GM18867 (cell line): ENCODE results near the gene CPNE5.
"Not testable (repeated sequence)": the region's sequence is repeated elsewhere in the genome, so short reads cannot be mapped to it uniquely, and the experiment has no call there.

Experiments used
- ATAC-seq: cut with Tn5 transposase; IDR thresholded peaks from one replicate; pipeline ENCODE4 v1.9.1; 2021; ENCODE audit warnings: mild to moderate bottlenecking, moderate library complexity; ENCODE audit not compliant: unreplicated experiment

The CPNE5 gene

DNA sequence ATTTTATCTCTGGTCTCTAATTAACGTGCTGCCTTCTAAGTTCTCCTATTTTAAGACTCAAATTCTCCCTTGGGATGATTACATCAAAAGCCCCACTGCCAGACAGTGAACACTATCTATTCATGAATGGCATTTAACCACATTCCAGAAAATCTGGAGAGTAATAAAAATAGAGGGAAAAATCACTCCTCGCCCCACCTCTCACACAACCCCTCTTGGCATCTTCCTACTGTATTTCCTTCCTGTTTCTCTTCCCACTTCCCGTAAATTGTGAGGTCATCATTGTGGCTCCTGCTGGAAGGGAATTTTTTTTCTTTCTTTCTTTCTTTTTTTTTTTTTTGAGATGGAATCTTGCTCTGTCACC, 110.1 kb downstream of the CPNE5 start:
- ATAC-seq: no peak

GRCh38 chr6:36728289-36729160, 110.7 kb downstream of the CPNE5 start:
- no peak for ATAC-seq

DNA sequence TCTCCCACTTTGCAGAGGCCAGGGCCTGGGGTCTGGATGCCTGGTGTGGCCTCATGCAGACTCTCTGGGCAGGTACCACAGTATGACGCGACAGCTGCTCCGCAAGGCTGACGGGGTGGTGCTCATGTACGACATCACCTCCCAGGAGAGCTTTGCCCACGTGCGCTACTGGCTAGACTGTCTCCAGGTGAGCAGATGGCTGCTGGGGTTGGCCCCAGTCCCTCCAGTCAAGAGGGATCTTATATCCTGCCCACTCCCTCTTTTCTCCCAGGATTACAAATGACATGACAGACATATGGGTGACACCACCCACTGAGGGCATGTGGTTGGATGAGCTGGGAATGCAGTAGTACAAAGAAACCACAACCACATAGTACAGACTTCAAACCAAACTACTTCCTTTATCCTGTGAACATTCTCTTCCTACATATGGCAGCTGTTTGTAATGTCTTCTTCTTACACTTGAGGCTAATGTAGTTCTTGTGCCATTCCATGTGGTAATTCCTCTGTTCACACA, 111.7 kb downstream of the CPNE5 start:
- ATAC-seq: no peak

- no peak for ATAC-seq
These were observed 113.7 kb downstream of the CPNE5 start for GRCh38 chr6:36725581-36725980.

GRCh38 chr6:36724514-36725390, 114.5 kb downstream of the CPNE5 start:
- no peak for ATAC-seq

- not testable (repeated sequence) for ATAC-seq
These were observed 115.3 kb downstream of the CPNE5 start for GRCh38 chr6:36723992-36724391.

DNA sequence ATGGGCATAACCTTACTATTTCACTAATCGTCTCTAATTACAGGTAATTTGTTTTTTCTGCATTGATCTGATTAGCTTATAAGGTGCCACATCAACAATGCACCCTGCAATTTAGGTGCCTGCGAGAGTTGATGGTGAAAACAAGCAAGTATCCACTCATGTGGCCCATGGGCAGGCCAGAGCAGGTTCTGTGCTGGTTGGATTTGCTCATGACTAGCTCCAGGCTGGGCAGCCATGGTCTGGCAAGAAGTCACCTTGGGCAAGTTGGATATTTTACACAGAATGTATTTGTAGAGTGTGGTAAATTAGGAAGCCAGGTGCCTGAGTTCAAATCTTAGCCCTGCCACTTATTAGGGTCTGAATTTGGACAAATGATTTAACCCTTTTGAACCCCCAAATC, 116.4 kb downstream of the CPNE5 start:
- no peak for ATAC-seq

GRCh38 chr6:36722365-36722764, 116.9 kb downstream of the CPNE5 start:
- no peak for ATAC-seq

GRCh38 chr6:36721369-36722140, 117.7 kb downstream of the CPNE5 start:
- no peak for ATAC-seq

- ATAC-seq: no peak
These were observed 118.7 kb downstream of the CPNE5 start for GRCh38 chr6:36720251-36721141.

DNA sequence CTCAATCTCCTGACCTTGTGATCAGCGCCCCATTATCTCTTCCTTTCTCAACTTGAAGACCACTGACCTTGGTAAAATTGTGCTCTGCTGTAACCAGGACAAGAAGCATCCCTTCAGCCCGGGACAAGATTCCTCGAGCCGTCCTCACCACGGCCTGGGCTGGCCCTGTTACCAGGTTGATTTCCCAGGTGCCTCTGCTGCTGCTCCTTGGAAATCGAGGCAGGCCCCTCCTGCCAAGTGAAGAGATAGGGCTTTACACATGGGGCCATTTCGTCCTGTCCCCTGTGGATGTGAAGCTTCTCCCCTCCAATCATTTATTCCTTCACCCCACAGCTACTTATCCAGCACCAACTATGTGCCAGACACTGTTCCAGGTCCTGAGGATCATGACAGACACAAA, 120.1 kb downstream of the CPNE5 start:
- ATAC-seq: no peak

- no peak for ATAC-seq
These were observed 120.7 kb downstream of the CPNE5 start for GRCh38 chr6:36718560-36718959.

DNA sequence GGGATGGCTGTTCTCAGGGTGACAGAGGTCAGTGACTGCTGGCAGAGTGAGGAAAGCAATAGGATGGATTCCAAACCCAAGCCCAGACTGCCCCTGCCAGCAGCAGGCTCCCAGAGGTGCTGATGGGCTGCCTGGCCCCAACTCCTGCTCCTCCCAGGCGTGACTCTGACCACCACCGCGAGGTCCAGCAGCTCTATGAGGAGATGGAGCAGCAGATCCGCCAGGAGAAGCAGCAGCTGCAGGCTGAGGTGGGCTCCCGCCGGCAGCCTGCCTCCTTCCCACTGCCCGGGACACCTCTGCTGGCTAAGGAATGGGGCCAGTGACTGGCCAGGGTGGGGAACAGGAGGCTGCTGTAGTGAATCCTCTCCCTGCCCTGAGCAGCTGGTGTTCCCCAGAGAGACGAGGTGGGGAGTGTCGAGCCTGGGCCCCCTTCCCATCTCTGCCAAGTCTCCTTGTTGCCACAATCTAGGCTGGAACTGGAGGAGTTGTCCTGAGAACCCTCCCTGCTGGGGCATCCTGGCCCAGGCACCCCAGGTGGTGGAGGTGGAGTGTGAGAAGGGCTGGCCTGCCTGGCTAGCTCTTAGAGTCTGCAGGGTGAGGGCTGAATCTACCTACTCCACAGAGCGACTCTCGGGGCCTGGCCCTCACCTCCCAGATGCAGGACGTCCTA, 121.2 kb downstream of the CPNE5 start:
- no peak for ATAC-seq

DNA sequence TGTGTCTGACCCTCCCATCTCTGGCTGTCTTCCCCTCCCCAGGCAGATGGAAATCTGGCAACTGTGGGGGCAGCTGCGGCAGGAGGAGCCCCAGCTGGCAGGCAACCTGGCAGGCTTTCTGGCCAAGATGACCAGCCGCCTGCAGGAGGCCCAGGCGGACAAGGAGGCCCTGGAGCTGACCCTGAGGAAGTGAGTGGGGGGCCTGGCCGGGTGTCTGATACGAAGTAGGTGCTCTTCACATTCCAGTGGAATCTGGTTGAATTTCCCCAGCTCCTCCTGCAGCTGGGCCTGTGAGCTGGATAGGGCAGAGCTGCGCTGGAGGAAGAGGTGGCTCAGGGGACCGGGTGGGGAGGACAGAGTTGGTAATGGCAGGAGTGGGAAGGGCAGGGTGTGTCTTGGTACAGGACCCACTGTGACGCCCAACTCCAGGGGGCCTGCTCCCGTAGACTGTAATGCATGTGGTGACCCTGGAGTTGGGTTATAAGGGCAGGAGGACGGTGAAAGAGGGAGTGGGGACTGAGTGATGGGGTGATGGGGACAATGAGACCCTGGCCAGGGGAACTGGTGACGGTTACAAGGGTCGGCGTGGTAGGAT, 121.9 kb downstream of the CPNE5 start:
- no peak for ATAC-seq

DNA sequence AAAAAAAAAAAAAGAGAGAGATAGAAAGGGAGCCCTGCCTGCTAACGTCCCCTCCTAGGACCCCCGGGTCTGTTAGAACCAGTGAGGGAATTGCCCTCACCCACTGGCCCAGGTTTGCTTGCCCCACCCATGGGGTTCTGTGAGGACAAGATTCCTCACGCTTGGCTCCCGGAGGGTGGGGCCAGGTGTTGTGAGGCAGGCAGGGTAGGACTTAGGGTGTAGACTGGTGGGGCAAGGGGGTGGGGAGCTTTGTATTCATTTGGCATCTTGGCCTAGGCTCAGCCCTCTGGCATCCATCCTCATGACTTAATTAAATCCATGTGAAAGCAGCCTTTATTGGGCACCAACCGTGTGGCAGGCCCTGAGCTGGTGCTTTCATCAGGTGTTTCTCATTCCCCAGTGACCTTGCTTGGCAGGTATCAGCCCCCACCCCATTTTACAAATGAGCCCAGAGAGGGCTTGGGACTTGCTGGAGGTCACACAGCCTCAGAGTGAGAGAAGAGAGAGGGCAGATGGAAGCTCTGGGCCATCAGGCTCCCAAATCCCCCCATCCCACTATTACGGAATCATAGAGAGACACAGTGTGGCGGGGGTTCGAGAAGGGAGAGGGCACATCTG, 122.7 kb downstream of the CPNE5 start:
- ATAC-seq: no peak

GRCh38 chr6:36715469-36715868, 123.8 kb downstream of the CPNE5 start:
- no peak for ATAC-seq

GRCh38 chr6:36714511-36714910, 124.7 kb downstream of the CPNE5 start:
- no peak for ATAC-seq

GRCh38 chr6:36713846-36714245, 125.4 kb downstream of the CPNE5 start:
- ATAC-seq: no peak

DNA sequence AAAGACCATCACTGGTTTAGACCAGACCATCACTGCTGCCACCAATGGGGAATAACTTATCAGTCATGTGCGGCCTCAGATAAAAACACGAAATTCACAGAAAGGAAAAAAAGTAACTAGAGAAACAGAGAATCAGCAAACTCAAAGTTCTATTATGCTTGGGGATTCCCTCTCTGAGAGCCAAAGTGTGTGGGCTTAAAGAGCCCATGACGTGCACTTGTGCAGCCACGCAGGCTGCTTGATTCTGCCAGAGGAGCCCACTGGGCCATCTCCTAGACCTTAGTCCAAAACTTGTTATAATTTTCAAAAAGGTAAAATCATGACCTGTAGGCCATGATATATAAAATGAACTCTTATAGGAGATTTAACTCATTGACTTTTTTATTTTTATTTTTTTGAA, 126.4 kb downstream of the CPNE5 start:
- no peak for ATAC-seq
